Measurements from ENCODE around the gene ABCA4. TPM values are rescaled to one million over a fixed set of nuclear protein-coding genes. Genes with fewer than 3 reads are reported as not detected.
"Not testable (repeated sequence)": the region's sequence is repeated elsewhere in the genome, so short reads cannot be mapped to it uniquely, and the experiment has no call there.

ABCA4 gene
- total RNA-seq, 1 donor from 2014 or later, result 1.7 TPM

- no peak for DNase-seq (ENCODE audit: low read depth, low spot score)
Observed at GRCh38 chr1:94011129-94011528, 109.8 kb downstream of the ABCA4 start.

GRCh38 chr1:94009304-94009703 lies 111.6 kb downstream of the ABCA4 start:
- no peak for DNase-seq (ENCODE audit: low read depth, low spot score)

GRCh38 chr1:94006604-94007003 lies 114.3 kb downstream of the ABCA4 start:
- no peak for DNase-seq (ENCODE audit: low read depth, low spot score)

- no peak for DNase-seq (ENCODE audit: low read depth, low spot score)
Observed at GRCh38 chr1:94004924-94005323, 116.0 kb downstream of the ABCA4 start.

GRCh38 chr1:94002046-94002787 lies 118.7 kb downstream of the ABCA4 start:
- DNase-seq (ENCODE audit: low read depth, low spot score), result no peak

- no peak for DNase-seq (ENCODE audit: low read depth, low spot score)
Observed at GRCh38 chr1:94001397-94002045, 119.4 kb downstream of the ABCA4 start.

- DNase-seq (ENCODE audit: low read depth, low spot score), result no peak
Observed at GRCh38 chr1:94000510-94001282, 120.3 kb downstream of the ABCA4 start.

GRCh38 chr1:93999840-94000415 lies 121.0 kb downstream of the ABCA4 start:
- no peak for DNase-seq (ENCODE audit: low read depth, low spot score)

- not testable (repeated sequence) for DNase-seq (ENCODE audit: low read depth, low spot score)
Observed at GRCh38 chr1:93998532-93998931, 122.4 kb downstream of the ABCA4 start.

GRCh38 chr1:93997756-93998155 lies 123.2 kb downstream of the ABCA4 start:
- no peak for DNase-seq (ENCODE audit: low read depth, low spot score)

GRCh38 chr1:93995837-93996536 lies 125.0 kb downstream of the ABCA4 start:
- no peak for DNase-seq (ENCODE audit: low read depth, low spot score)

GRCh38 chr1:93993731-93994130 lies 127.2 kb downstream of the ABCA4 start:
- no peak for DNase-seq (ENCODE audit: low read depth, low spot score)

GRCh38 chr1:93992954-93993353 lies 128.0 kb downstream of the ABCA4 start:
- no peak for DNase-seq (ENCODE audit: low read depth, low spot score)

GRCh38 chr1:93992190-93992589 lies 128.8 kb downstream of the ABCA4 start:
- no peak for DNase-seq (ENCODE audit: low read depth, low spot score)

GRCh38 chr1:93991271-93991670 lies 129.7 kb downstream of the ABCA4 start:
- DNase-seq (ENCODE audit: low read depth, low spot score), result no peak

- not testable (repeated sequence) for DNase-seq (ENCODE audit: low read depth, low spot score)
Observed at GRCh38 chr1:93990477-93990876, 130.5 kb downstream of the ABCA4 start.

GRCh38 chr1:93990010-93990409 lies 130.9 kb downstream of the ABCA4 start:
- no peak for DNase-seq (ENCODE audit: low read depth, low spot score)

GRCh38 chr1:93989601-93990000 lies 131.3 kb downstream of the ABCA4 start:
- DNase-seq (ENCODE audit: low read depth, low spot score), result no peak

GRCh38 chr1:93988634-93989350 lies 132.2 kb downstream of the ABCA4 start:
- DNase-seq (ENCODE audit: low read depth, low spot score), result no peak

- DNase-seq (ENCODE audit: low read depth, low spot score), result no peak
Observed at GRCh38 chr1:93981274-93981667, 139.7 kb downstream of the ABCA4 start.
